ENCODE data around the gene RIMBP2. TPM values are rescaled to one million over a fixed set of nuclear protein-coding genes. Genes with fewer than 3 reads are reported as not detected.

Gene RIMBP2
- total and polyA plus RNA-seq, 5 donors, result 0.05 to 0.28 TPM; not detected in 3

GRCh38 chr12:130509454-130509853, 206.6 kb downstream of the RIMBP2 start:
- no peak for DNase-seq
- H3K4me3 ChIP-seq (ENCODE audit: low read length), result no peak overlapping the region
- intact Hi-C loops (cut with DNase I), result no loop called here
- ATAC-seq, result no peak
- H3K27ac ChIP-seq (ENCODE audit: low read length), result no peak overlapping the region
- no peaks in the 10 kb centered on the region for H3K9me3 ChIP-seq (ENCODE audit: control insufficient read depth, low read length)
- no peaks in the 10 kb centered on the region for H3K4me1 ChIP-seq (ENCODE audit: control insufficient read depth, insufficient read depth, low read length)
- 78% methylated on average over 5 of the region's 5 CpGs for WGBS
- no peaks in the 10 kb centered on the region for H3K27me3 ChIP-seq (ENCODE audit: control insufficient read depth, insufficient read depth)

DNA sequence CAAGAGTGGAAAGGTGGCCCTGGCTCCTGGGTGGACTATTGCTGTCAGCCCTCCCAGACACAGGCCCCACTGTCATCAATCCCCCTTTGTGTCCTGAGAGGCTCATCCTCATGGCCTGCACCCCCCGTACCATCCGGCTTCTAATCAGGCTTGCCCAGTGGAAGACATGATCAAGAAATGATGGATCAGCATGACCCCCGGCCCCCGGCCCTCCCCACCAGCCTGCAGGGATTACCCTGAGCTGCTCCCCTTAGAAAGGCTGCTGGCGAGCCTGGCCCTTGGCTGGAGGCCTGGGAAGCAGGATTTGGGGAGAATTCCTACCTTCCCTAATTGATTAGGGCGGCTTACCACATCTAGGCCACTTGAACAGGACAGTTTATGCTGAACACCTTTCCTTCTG, 207.3 kb downstream of the RIMBP2 start:
- H3K27me3 ChIP-seq (ENCODE audit: control insufficient read depth, insufficient read depth), result no peaks in the 10 kb centered on the region
- H3K4me1 ChIP-seq (ENCODE audit: control insufficient read depth, insufficient read depth, low read length), result no peaks in the 10 kb centered on the region
- no peak overlapping the region for H3K4me3 ChIP-seq (ENCODE audit: low read length)
- no peak overlapping the region for H3K27ac ChIP-seq (ENCODE audit: low read length)
- WGBS, result 64% methylated on average over 6 of the region's 6 CpGs
- no peak for ATAC-seq
- no peak for DNase-seq
- H3K9me3 ChIP-seq (ENCODE audit: control insufficient read depth, low read length), result no peaks in the 10 kb centered on the region
- intact Hi-C loops (cut with DNase I), result no loop called here

DNA sequence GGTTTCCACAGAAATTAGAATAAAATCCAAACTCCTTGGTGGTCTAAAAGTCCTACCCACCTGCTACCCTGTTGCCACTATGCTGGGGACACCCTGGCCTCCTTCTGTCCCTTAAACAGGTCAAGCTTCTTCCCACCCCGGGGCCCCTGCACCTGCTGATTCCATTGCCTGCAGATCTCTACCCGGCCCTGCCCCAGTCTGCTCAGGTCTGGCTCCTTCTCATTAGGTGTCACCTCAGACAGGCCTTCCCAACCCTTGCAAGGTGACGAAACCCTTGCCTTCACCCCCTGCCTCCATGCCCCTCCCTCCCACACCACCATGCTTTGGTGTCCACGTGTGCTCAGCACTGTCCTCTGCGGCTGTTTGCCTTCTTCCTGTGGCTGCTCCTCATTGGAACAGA, 207.8 kb downstream of the RIMBP2 start:
- Histone ChIP-seq H3K4me3 (ENCODE audit: low read length) (no peak overlapping the region), H3K4me1 (ENCODE audit: control insufficient read depth, insufficient read depth, low read length) (no peaks in the 10 kb centered on the region), H3K27me3 (ENCODE audit: control insufficient read depth, insufficient read depth) (no peaks in the 10 kb centered on the region), H3K27ac (ENCODE audit: low read length) (no peak overlapping the region), H3K9me3 (ENCODE audit: control insufficient read depth, low read length) (no peaks in the 10 kb centered on the region)
- WGBS, result 60% methylated on average over 5 of the region's 5 CpGs
- DNase-seq (no peak), ATAC-seq (no peak)
- intact Hi-C loops (cut with DNase I), result no loop called here

GRCh38 chr12:130506844-130507243, 209.3 kb downstream of the RIMBP2 start:
- no peak overlapping the region for H3K4me3 ChIP-seq (ENCODE audit: low read length)
- no peak overlapping the region for H3K27ac ChIP-seq (ENCODE audit: low read length)
- H3K9me3 ChIP-seq (ENCODE audit: control insufficient read depth, low read length), result no peaks in the 10 kb centered on the region
- 72% methylated on average over 4 of the region's 4 CpGs for WGBS
- H3K27me3 ChIP-seq (ENCODE audit: control insufficient read depth, insufficient read depth), result no peaks in the 10 kb centered on the region
- intact Hi-C loops (cut with DNase I), result no loop called here
- ATAC-seq (no peak), DNase-seq (no peak)
- no peaks in the 10 kb centered on the region for H3K4me1 ChIP-seq (ENCODE audit: control insufficient read depth, insufficient read depth, low read length)

DNA sequence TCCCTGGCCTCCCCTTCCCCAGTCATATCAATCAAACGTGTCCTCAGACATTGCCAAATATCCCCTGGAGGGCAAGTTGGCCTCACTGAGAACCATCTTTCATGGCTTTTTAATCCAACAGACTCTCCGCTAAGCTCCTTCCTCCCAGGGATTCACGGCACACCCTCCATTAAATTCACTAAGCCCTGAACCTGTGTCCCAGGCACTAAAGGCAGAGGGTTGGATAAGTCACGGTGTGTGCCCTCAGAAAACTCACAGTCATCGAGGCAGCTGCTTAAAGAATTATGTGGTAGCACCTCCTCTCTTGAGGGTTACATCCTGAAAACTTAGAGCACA, 211.3 kb downstream of the RIMBP2 start:
- no peaks in the 10 kb centered on the region for H3K27me3 ChIP-seq (ENCODE audit: control insufficient read depth, insufficient read depth)
- ATAC-seq (no peak), DNase-seq (no peak)
- no peaks in the 10 kb centered on the region for H3K4me1 ChIP-seq (ENCODE audit: control insufficient read depth, insufficient read depth, low read length)
- H3K4me3 ChIP-seq (ENCODE audit: low read length), result no peak overlapping the region
- WGBS, result 67% methylated on average over 5 of the region's 5 CpGs
- no peak overlapping the region for H3K27ac ChIP-seq (ENCODE audit: low read length)
- H3K9me3 ChIP-seq (ENCODE audit: control insufficient read depth, low read length), result no peaks in the 10 kb centered on the region
- intact Hi-C loops (cut with DNase I), result no loop called here

- WGBS, result 54% methylated on average over 18 of the region's 18 CpGs
- H3K4me1 ChIP-seq (ENCODE audit: control insufficient read depth, insufficient read depth, low read length), result no peaks in the 10 kb centered on the region
- ATAC-seq, result no peak
- no peak overlapping the region for H3K27ac ChIP-seq (ENCODE audit: low read length)
- no peaks in the 10 kb centered on the region for H3K27me3 ChIP-seq (ENCODE audit: control insufficient read depth, insufficient read depth)
- intact Hi-C loops (cut with DNase I), result no loop called here
- H3K9me3 ChIP-seq (ENCODE audit: control insufficient read depth, low read length), result no peaks in the 10 kb centered on the region
- no peak for DNase-seq
- no peak overlapping the region for H3K4me3 ChIP-seq (ENCODE audit: low read length)
These were observed 211.8 kb downstream of the RIMBP2 start for GRCh38 chr12:130504110-130504839.

DNA sequence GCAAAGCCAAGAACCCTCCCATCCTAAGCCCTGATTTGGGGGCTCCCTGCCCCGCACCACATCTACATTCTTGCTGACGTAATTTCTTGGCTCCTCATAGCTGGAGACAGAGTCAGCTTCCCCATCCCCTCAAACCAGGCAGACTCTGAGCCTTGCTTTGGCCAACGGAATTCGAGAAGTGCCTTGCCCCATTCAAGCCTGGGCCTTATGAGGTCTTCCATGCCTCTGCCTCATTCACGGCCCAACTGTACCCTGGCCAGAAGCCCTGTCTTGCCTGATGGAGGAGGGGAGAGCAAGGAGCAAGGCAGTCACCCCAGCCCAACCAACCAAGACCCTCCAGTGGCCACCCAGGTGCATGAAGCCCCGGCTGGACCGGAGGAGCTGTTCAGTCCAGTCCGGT, 214.3 kb downstream of the RIMBP2 start:
- H3K27ac ChIP-seq (ENCODE audit: low read length), result no peak overlapping the region
- 84% methylated on average over 8 of the region's 8 CpGs for WGBS
- no peaks in the 10 kb centered on the region for H3K9me3 ChIP-seq (ENCODE audit: control insufficient read depth, low read length)
- ATAC-seq (no peak), DNase-seq (no peak)
- no peaks in the 10 kb centered on the region for H3K4me1 ChIP-seq (ENCODE audit: control insufficient read depth, insufficient read depth, low read length)
- no peaks in the 10 kb centered on the region for H3K27me3 ChIP-seq (ENCODE audit: control insufficient read depth, insufficient read depth)
- H3K4me3 ChIP-seq (ENCODE audit: low read length), result no peak overlapping the region
- intact Hi-C loops (cut with DNase I), result no loop called here

GRCh38 chr12:130500835-130501330, 215.2 kb downstream of the RIMBP2 start:
- intact Hi-C loops (cut with DNase I), result no loop called here
- ATAC-seq (no peak), DNase-seq (no peak)
- no peak overlapping the region for H3K4me3 ChIP-seq (ENCODE audit: low read length)
- 73% methylated on average over 16 of the region's 16 CpGs for WGBS
- H3K4me1 ChIP-seq (ENCODE audit: control insufficient read depth, insufficient read depth, low read length), result no peaks in the 10 kb centered on the region
- H3K27me3 ChIP-seq (ENCODE audit: control insufficient read depth, insufficient read depth), result no peaks in the 10 kb centered on the region
- H3K9me3 ChIP-seq (ENCODE audit: control insufficient read depth, low read length), result no peaks in the 10 kb centered on the region
- no peak overlapping the region for H3K27ac ChIP-seq (ENCODE audit: low read length)

GRCh38 chr12:130499474-130499873, 216.6 kb downstream of the RIMBP2 start:
- Histone ChIP-seq H3K27me3 (ENCODE audit: control insufficient read depth, insufficient read depth) (no peaks in the 10 kb centered on the region), H3K4me1 (ENCODE audit: control insufficient read depth, insufficient read depth, low read length) (no peaks in the 10 kb centered on the region), H3K9me3 (ENCODE audit: control insufficient read depth, low read length) (no peaks in the 10 kb centered on the region), H3K4me3 (ENCODE audit: low read length) (no peak overlapping the region), H3K27ac (ENCODE audit: low read length) (no peak overlapping the region)
- no peak for DNase-seq
- WGBS, result 54% methylated on average over 4 of the region's 4 CpGs
- intact Hi-C loops (cut with DNase I), result no loop called here
- no peak for ATAC-seq

- Histone ChIP-seq H3K4me1 (ENCODE audit: control insufficient read depth, insufficient read depth, low read length) (no peaks in the 10 kb centered on the region), H3K27ac (ENCODE audit: low read length) (no peak overlapping the region), H3K9me3 (ENCODE audit: control insufficient read depth, low read length) (no peaks in the 10 kb centered on the region), H3K4me3 (ENCODE audit: low read length) (no peak overlapping the region), H3K27me3 (ENCODE audit: control insufficient read depth, insufficient read depth) (no peaks in the 10 kb centered on the region)
- no peak for DNase-seq
- intact Hi-C loops (cut with DNase I), result no loop called here
- ATAC-seq, result no peak
- 76% methylated on average over 7 of the region's 7 CpGs for WGBS
These were observed 217.3 kb downstream of the RIMBP2 start for GRCh38 chr12:130498589-130499385.

DNA sequence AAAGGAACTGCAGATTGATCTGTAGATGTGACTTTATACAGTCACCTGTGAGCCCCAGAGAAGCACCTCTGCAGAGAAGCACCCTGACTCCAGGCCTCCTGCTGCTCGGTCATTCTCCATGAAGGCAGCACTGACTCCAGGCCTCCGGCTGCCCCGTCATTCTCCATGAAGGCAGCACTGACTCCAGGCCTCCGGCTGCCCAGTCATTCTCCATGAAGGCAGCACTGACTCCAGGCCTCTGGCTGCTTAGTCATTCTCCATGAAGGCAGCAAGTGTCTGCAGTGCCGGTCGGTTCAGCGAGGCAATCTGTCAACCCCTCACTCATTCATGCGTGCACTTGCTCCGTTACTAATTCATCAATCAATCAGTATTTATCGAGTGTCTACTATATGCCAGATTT, 218.1 kb downstream of the RIMBP2 start:
- intact Hi-C loops (cut with DNase I), result no loop called here
- no peak for ATAC-seq

More for the DNA sequence above, 218.1 kb downstream of the RIMBP2 start:
- Histone ChIP-seq H3K9me3 (ENCODE audit: control insufficient read depth, low read length) (no peaks in the 10 kb centered on the region), H3K27me3 (ENCODE audit: control insufficient read depth, insufficient read depth) (no peaks in the 10 kb centered on the region), H3K4me1 (ENCODE audit: control insufficient read depth, insufficient read depth, low read length) (no peaks in the 10 kb centered on the region), H3K4me3 (ENCODE audit: low read length) (no peak overlapping the region), H3K27ac (ENCODE audit: low read length) (no peak overlapping the region)
- DNase-seq, result no peak
- 83% methylated on average over 10 of the region's 10 CpGs for WGBS
